Measurements from ENCODE around the gene LTBP1. TPM values are rescaled to one million over a fixed set of nuclear protein-coding genes. Genes with fewer than 3 reads are reported as not detected.

Gene LTBP1
- total RNA-seq, 3 donors from 2014 or later: 14.3 to 38.4 (median 33.6) TPM

GRCh38 chr2:33059471-33060156, 112.9 kb downstream of the LTBP1 start:
- no peaks in the 10 kb centered on the region for H3K36me3 ChIP-seq (ENCODE audit: low read depth)
- ATAC-seq (no peak), DNase-seq (no peak)
- TF ChIP-seq CTCF (IDR thresholded peaks at IDR 0.05): no peak
- intact Hi-C loops (cut with DNase I, micrococcal nuclease): no loop called here
- no peaks in the 10 kb centered on the region for H3K9me3 ChIP-seq
- no peaks in the 10 kb centered on the region for H3K4me1 ChIP-seq (ENCODE audit: low read depth)
- H3K4me3 ChIP-seq: no peak overlapping the region

- Histone ChIP-seq H3K4me3 (no peak overlapping the region), H3K4me1 (ENCODE audit: low read depth) (no peaks in the 10 kb centered on the region), H3K9me3 (no peaks in the 10 kb centered on the region), H3K36me3 (ENCODE audit: low read depth) (no peaks in the 10 kb centered on the region)
- DNase-seq (no peak), ATAC-seq (no peak)
- intact Hi-C loops (cut with DNase I, micrococcal nuclease): no loop called here
- TF ChIP-seq CTCF (IDR thresholded peaks at IDR 0.05): no peak
Observed at GRCh38 chr2:33060405-33060804, 113.7 kb downstream of the LTBP1 start.

- TF ChIP-seq CTCF (IDR thresholded peaks at IDR 0.05): no peak
- no peaks in the 10 kb centered on the region for H3K36me3 ChIP-seq (ENCODE audit: low read depth)
- DNase-seq: no peak
- ATAC-seq: no peak
- intact Hi-C loops (cut with DNase I, micrococcal nuclease): no loop called here
- no peak overlapping the region for H3K4me3 ChIP-seq
- no peaks in the 10 kb centered on the region for H3K9me3 ChIP-seq
- no peaks in the 10 kb centered on the region for H3K4me1 ChIP-seq (ENCODE audit: low read depth)
Observed at GRCh38 chr2:33062665-33063250, 116.0 kb downstream of the LTBP1 start.

GRCh38 chr2:33064349-33064801, 117.6 kb downstream of the LTBP1 start:
- no peak for TF ChIP-seq CTCF (IDR thresholded peaks at IDR 0.05)
- no peak overlapping the region for H3K4me3 ChIP-seq
- intact Hi-C loops (cut with DNase I, micrococcal nuclease): no loop called here
- no peaks in the 10 kb centered on the region for H3K36me3 ChIP-seq (ENCODE audit: low read depth)
- ATAC-seq (no peak), DNase-seq (no peak)
- no peaks in the 10 kb centered on the region for H3K9me3 ChIP-seq
- H3K4me1 ChIP-seq (ENCODE audit: low read depth): no peaks in the 10 kb centered on the region

DNA sequence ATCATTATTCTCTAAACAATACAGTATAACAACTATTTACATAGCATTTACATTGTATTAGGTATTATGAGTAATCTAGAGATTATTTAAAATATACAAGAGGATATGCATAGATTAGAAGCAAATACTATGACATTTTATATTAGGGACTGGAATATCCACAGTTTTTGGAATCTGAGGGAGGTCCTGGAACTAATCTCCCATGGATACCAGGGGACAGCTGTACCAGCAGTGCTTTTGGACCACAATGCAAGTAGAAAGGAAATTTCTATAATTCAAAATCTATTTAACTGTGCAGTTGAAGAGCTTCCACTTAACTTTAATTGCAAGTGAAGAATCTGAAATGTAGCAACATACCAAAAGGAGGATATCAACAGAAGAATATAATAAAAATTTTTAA, 120.8 kb downstream of the LTBP1 start:
- intact Hi-C loops (cut with DNase I, micrococcal nuclease): no loop called here

More for the DNA sequence above, 120.8 kb downstream of the LTBP1 start:
- no peaks in the 10 kb centered on the region for H3K4me1 ChIP-seq (ENCODE audit: low read depth)
- DNase-seq (no peak), ATAC-seq (no peak)
- no peak overlapping the region for H3K4me3 ChIP-seq
- H3K9me3 ChIP-seq: no peaks in the 10 kb centered on the region
- H3K36me3 ChIP-seq (ENCODE audit: low read depth): no peaks in the 10 kb centered on the region
- TF ChIP-seq CTCF (IDR thresholded peaks at IDR 0.05): no peak

Measured in mucosa of descending colon (tissue), 3 donors.